GM18873 (cell line): ENCODE measurements around the gene BCOR.

Experiments
- ATAC-seq: cut with Tn5 transposase; IDR thresholded peaks from one replicate; pipeline ENCODE4 v1.9.1; 2021; ENCODE audit warnings: mild to moderate bottlenecking, moderate library complexity, moderate number of reproducible peaks; ENCODE audit not compliant: unreplicated experiment, low FRiP score

BCOR gene

GRCh38 chrX:40068048-40068447 lies 29.7 kb downstream of the BCOR start:
- no peak for ATAC-seq

- no peak for ATAC-seq
These were observed 31.1 kb downstream of the BCOR start for GRCh38 chrX:40066700-40067099.

GRCh38 chrX:40065296-40066046 lies 32.3 kb downstream of the BCOR start:
- no peak for ATAC-seq

- no peak for ATAC-seq
These were observed 33.6 kb downstream of the BCOR start for GRCh38 chrX:40064055-40064597.

- no peak for ATAC-seq
These were observed 34.2 kb downstream of the BCOR start for GRCh38 chrX:40063555-40063954.

GRCh38 chrX:40062525-40063155 lies 35.1 kb downstream of the BCOR start:
- no peak for ATAC-seq

- ATAC-seq: no peak
These were observed 35.8 kb downstream of the BCOR start for GRCh38 chrX:40061871-40062524.

- ATAC-seq: no peak
These were observed 36.8 kb downstream of the BCOR start for GRCh38 chrX:40061005-40061404.

GRCh38 chrX:40060356-40060845 lies 37.4 kb downstream of the BCOR start:
- no peak for ATAC-seq

GRCh38 chrX:40058719-40059118 lies 39.0 kb downstream of the BCOR start:
- no peak for ATAC-seq

GRCh38 chrX:40057405-40057804 lies 40.4 kb downstream of the BCOR start:
- no peak for ATAC-seq

GRCh38 chrX:40056420-40056819 lies 41.3 kb downstream of the BCOR start:
- no peak for ATAC-seq

- ATAC-seq: no peak
These were observed 42.3 kb downstream of the BCOR start for GRCh38 chrX:40055495-40055894.

- ATAC-seq: no peak
These were observed 43.0 kb downstream of the BCOR start for GRCh38 chrX:40054793-40055192.

- ATAC-seq: no peak
These were observed 47.2 kb downstream of the BCOR start for GRCh38 chrX:40050532-40050931.

GRCh38 chrX:40049084-40049641 lies 48.6 kb downstream of the BCOR start:
- ATAC-seq: no peak

- ATAC-seq: no peak
These were observed 50.3 kb downstream of the BCOR start for GRCh38 chrX:40047485-40047884.

- no peak for ATAC-seq
These were observed 53.9 kb downstream of the BCOR start for GRCh38 chrX:40043895-40044294.

GRCh38 chrX:40041915-40042314 lies 55.8 kb downstream of the BCOR start:
- no peak for ATAC-seq

- no peak for ATAC-seq
These were observed 56.9 kb downstream of the BCOR start for GRCh38 chrX:40040686-40041461.
